Astrocyte of the cerebellum (primary cell): Measurements from ENCODE around the gene MYO18A.
A peak's percentile ranks its signal among the peaks of the same experiment; 100 is the strongest.

Experiments
- DNase-seq: peaks from one replicate; pipeline ENCODE4 v3.0.0-alpha.2; 2011; ENCODE audit warnings: low read depth
- H3K4me3 ChIP-seq: 2 replicates; pipeline ENCODE4 v1.5.1; 2011; ENCODE audit warnings: mild to moderate bottlenecking, low read depth, low read length, moderate library complexity
- CTCF ChIP-seq: IDR thresholded peaks from 2 replicates; pipeline ENCODE4 v1.5.1; 2012; ENCODE audit warnings: low read length, low read depth, moderate library complexity, mild to moderate bottlenecking; ENCODE audit errors: missing control alignments
- in situ Hi-C: cut with HindIII; loops from 2 replicates; pipeline ENCODE4 v1.10.0; 2017; ENCODE audit warnings: low sequenced_read_pairs

MYO18A gene

GRCh38 chr17:29115435-29115834, 64.8 kb downstream of the MYO18A start:
- no peak for DNase-seq
- H3K4me3 ChIP-seq = no peak overlapping the region
- in situ Hi-C loops = no loop called here

GRCh38 chr17:29114141-29114540, 66.1 kb downstream of the MYO18A start:
- in situ Hi-C loops = no loop called here
- no peak for TF ChIP-seq CTCF
- no peak for DNase-seq
- no peak overlapping the region for H3K4me3 ChIP-seq

More at GRCh38 chr17:29115435-29115834, 64.8 kb downstream of the MYO18A start:
- TF ChIP-seq CTCF = no peak

GRCh38 chr17:29113334-29113733, 66.9 kb downstream of the MYO18A start:
- H3K4me3 ChIP-seq = no peak overlapping the region
- peak; percentile 33 for TF ChIP-seq CTCF
- in situ Hi-C loops = no loop called here
- no peak for DNase-seq

- no peak overlapping the region for H3K4me3 ChIP-seq
- in situ Hi-C loops = no loop called here
- peak; percentile 85 for DNase-seq
These were observed 67.4 kb downstream of the MYO18A start for GRCh38 chr17:29112771-29113295.

GRCh38 chr17:29111816-29112499, 68.2 kb downstream of the MYO18A start:
- in situ Hi-C loops = no loop called here
- DNase-seq = no peak
- H3K4me3 ChIP-seq = no peak overlapping the region
- TF ChIP-seq CTCF = peak; percentile 99

More at GRCh38 chr17:29112771-29113295, 67.4 kb downstream of the MYO18A start:
- TF ChIP-seq CTCF = no peak

- no peak for TF ChIP-seq CTCF
- no peak for DNase-seq
- H3K4me3 ChIP-seq = no peak overlapping the region
- in situ Hi-C loops = no loop called here
These were observed 69.8 kb downstream of the MYO18A start for GRCh38 chr17:29110372-29110757.
